OCI-LY3 (cell line): Measurements from ENCODE around the gene MTURN.
A peak's percentile ranks its signal among the peaks of the same experiment; 100 is the strongest.

ENCODE experiments used
- H2AFZ ChIP-seq: fragments of 200-600, 300-600 bp; shearing (Covaris generic); 2 replicates; pipeline ENCODE4 v1.6.0; 2014; ENCODE audit warnings: antibody characterized with exemption, low read depth, low read length
- H3K27ac ChIP-seq: fragments of 200-600, 300-600 bp; sonication (generic); 2 replicates; pipeline ENCODE4 v1.5.1; 2014; ENCODE audit warnings: mild to moderate bottlenecking, low read length, moderate library complexity, mixed read lengths
- H3K27me3 ChIP-seq: fragments of 200-600, 300-600 bp; sonication (generic); 2 replicates; pipeline ENCODE4 v1.6.1; 2014; ENCODE audit warnings: low read depth, low read length, mixed read lengths
- H3K36me3 ChIP-seq: fragments of 200-600, 300-600 bp; sonication (generic); replicated peaks from 2 replicates; pipeline ENCODE3; 2014; ENCODE audit warnings: low read depth, low read length, mixed read lengths
- H3K4me1 ChIP-seq: fragments of 300-600, 200-600 bp; sonication (generic); 2 replicates; pipeline ENCODE4 v1.6.1; 2014; ENCODE audit warnings: low read length, mixed read lengths
- H3K4me2 ChIP-seq: fragments of 200-600, 300-600 bp; sonication (generic); 2 replicates; pipeline ENCODE4 v1.6.1; 2014; ENCODE audit warnings: low read length, mixed read lengths
- H3K4me3 ChIP-seq: fragments of 300-600, 200-600 bp; sonication (generic); 2 replicates; pipeline ENCODE4 v1.5.1; 2014; ENCODE audit warnings: antibody characterized with exemption, mild to moderate bottlenecking, low read length, moderate library complexity
- H3K79me2 ChIP-seq: fragments of 300-600, 200-600 bp; shearing (Covaris generic); 2 replicates; pipeline ENCODE4 v1.6.1; 2014; ENCODE audit warnings: mild to moderate bottlenecking, low read length, mixed read lengths
- H3K9ac ChIP-seq: fragments of 300-600, 200-600 bp; shearing (Covaris generic); 2 replicates; pipeline ENCODE4 v1.6.0; 2014; ENCODE audit warnings: mild to moderate bottlenecking, low read length, moderate library complexity
- H3K9me3 ChIP-seq: fragments of 200-600, 300-600 bp; shearing (Covaris generic); 2 replicates; pipeline ENCODE4 v1.6.1; 2014; ENCODE audit warnings: low read length, mixed read lengths; ENCODE audit not compliant: insufficient read depth
- H4K20me1 ChIP-seq: fragments of 200-600, 300-600 bp; sonication (generic); 2 replicates; pipeline ENCODE4 v1.6.1; 2016; ENCODE audit warnings: low read length, mixed read lengths; ENCODE audit not compliant: insufficient read depth
- CTCF ChIP-seq: fragments of 200-600, 300-600 bp; sonication (generic); IDR thresholded peaks from 2 replicates; pipeline ENCODE4 v1.5.1; 2014; ENCODE audit warnings: antibody characterized with exemption, low read length, low read depth
- EZH2phosphoT487 ChIP-seq: fragments of 200-600 bp; shearing (Covaris generic); IDR thresholded peaks from 2 replicates; pipeline ENCODE4 v1.6.1; 2018; ENCODE audit warnings: antibody characterized with exemption, mixed run types, low read depth

MTURN gene

GRCh38 chr7:30147223-30147622 lies 12.4 kb downstream of the MTURN start:
- TF ChIP-seq EZH2phosphoT487 = no peak
- no peak for TF ChIP-seq CTCF
- Histone ChIP-seq H3K36me3 (peaks cover 16% of the 10 kb centered on the region), H4K20me1 (no peaks in the 10 kb centered on the region), H3K4me1 (peaks cover 72% of the 10 kb centered on the region), H3K4me2 (peak overlapping the region; percentile 69), H3K27ac (peak overlapping the region; percentile 73), H3K9me3 (no peaks in the 10 kb centered on the region), H2AFZ (no peak overlapping the region), H3K79me2 (peaks cover 63% of the 10 kb centered on the region), H3K9ac (peak overlapping the region; percentile 52), H3K27me3 (no peaks in the 10 kb centered on the region), H3K4me3 (peak overlapping the region; percentile 27; the same call in 1 of the 2 replicates)

- Histone ChIP-seq H3K4me1 (peaks cover 67% of the 10 kb centered on the region), H2AFZ (no peak overlapping the region), H3K4me2 (peak overlapping the region; percentile 69), H3K27ac (peak overlapping the region; percentile 73; the same call in 1 of the 2 replicates), H3K79me2 (peaks cover 58% of the 10 kb centered on the region), H3K4me3 (no peak overlapping the region), H3K9me3 (no peaks in the 10 kb centered on the region), H3K9ac (0 out of 2 replicates have a peak overlapping the region, but pooled peaks have one; percentile 52), H3K36me3 (peaks cover 19% of the 10 kb centered on the region), H4K20me1 (no peaks in the 10 kb centered on the region), H3K27me3 (no peaks in the 10 kb centered on the region)
- no peak for TF ChIP-seq EZH2phosphoT487
- TF ChIP-seq CTCF = no peak
Observed at GRCh38 chr7:30147785-30148184, 13.0 kb downstream of the MTURN start.

GRCh38 chr7:30148426-30148825 lies 13.6 kb downstream of the MTURN start:
- H3K27me3 ChIP-seq = no peaks in the 10 kb centered on the region
- 0 out of 2 replicates have a peak overlapping the region, but pooled peaks have one; percentile 47 for H3K4me3 ChIP-seq
- peak overlapping the region; percentile 73; the same call in 1 of the 2 replicates for H3K27ac ChIP-seq
- TF ChIP-seq CTCF (no peak), EZH2phosphoT487 (no peak)
- no peak overlapping the region for H3K9ac ChIP-seq
- no peaks in the 10 kb centered on the region for H4K20me1 ChIP-seq
- H3K4me2 ChIP-seq = peak overlapping the region; percentile 60
- peaks cover 54% of the 10 kb centered on the region for H3K79me2 ChIP-seq
- no peak overlapping the region for H2AFZ ChIP-seq
- peaks cover 60% of the 10 kb centered on the region for H3K4me1 ChIP-seq
- H3K9me3 ChIP-seq = no peaks in the 10 kb centered on the region
- peaks cover 19% of the 10 kb centered on the region for H3K36me3 ChIP-seq

- Histone ChIP-seq H3K36me3 (peaks cover 19% of the 10 kb centered on the region), H3K27ac (peak overlapping the region; percentile 33), H3K27me3 (no peaks in the 10 kb centered on the region), H4K20me1 (no peaks in the 10 kb centered on the region), H3K4me1 (peaks cover 56% of the 10 kb centered on the region), H3K9ac (no peak overlapping the region; the same call in 1 of the 2 replicates), H3K4me2 (peak overlapping the region; percentile 60), H3K9me3 (no peaks in the 10 kb centered on the region), H3K79me2 (peaks cover 54% of the 10 kb centered on the region), H3K4me3 (peak overlapping the region; percentile 47; the same call in 1 of the 2 replicates), H2AFZ (no peak overlapping the region; the same call in 1 of the 2 replicates)
- no peak for TF ChIP-seq EZH2phosphoT487
- TF ChIP-seq CTCF = no peak
Observed at GRCh38 chr7:30148951-30149459, 14.2 kb downstream of the MTURN start.
